AG09319 (cell line): Measurements from ENCODE around the gene NPPA.

Experiments used
- DNase-seq: peaks from one replicate; pipeline ENCODE4 v3.0.0-alpha.2; 2010; ENCODE audit warnings: low read depth; ENCODE audit errors: extremely low read depth
- CTCF ChIP-seq: IDR thresholded peaks from 2 replicates; pipeline ENCODE4 v1.5.1; 2011; ENCODE audit warnings: low read depth, mild to moderate bottlenecking, inconsistent platforms, low read length, moderate library complexity

Gene NPPA

GRCh38 chr1:11823366-11824137, 24.0 kb downstream of the NPPA start:
- TF ChIP-seq CTCF, result no peak
- no peak for DNase-seq

GRCh38 chr1:11822091-11822490, 25.5 kb downstream of the NPPA start:
- DNase-seq, result no peak
- no peak for TF ChIP-seq CTCF

- DNase-seq, result no peak
- TF ChIP-seq CTCF, result no peak
Measured at GRCh38 chr1:11817192-11817591, 30.4 kb downstream of the NPPA start.

- no peak for DNase-seq
- TF ChIP-seq CTCF, result no peak
Measured at GRCh38 chr1:11813021-11813420, 34.6 kb downstream of the NPPA start.

- no peak for DNase-seq
- TF ChIP-seq CTCF, result no peak
Measured at GRCh38 chr1:11807133-11807532, 40.5 kb downstream of the NPPA start.

GRCh38 chr1:11806307-11806936, 41.2 kb downstream of the NPPA start:
- no peak for DNase-seq
- no peak for TF ChIP-seq CTCF
